SHP77 (cell line): ENCODE data around the gene UBR7.

ENCODE experiments used
- DNase-seq, 2 experiments: peaks; one replicate each; lab custom pipeline; 2025; lab: John Stamatoyannopoulos, UW

Gene UBR7

GRCh38 chr14:93249128-93249831 is 42.2 kb downstream of the UBR7 start:
- no peak for DNase-seq

- no peak for DNase-seq
These were observed 55.4 kb downstream of the UBR7 start for GRCh38 chr14:93262446-93262845.

GRCh38 chr14:93263416-93263815 is 56.4 kb downstream of the UBR7 start:
- DNase-seq: no peak

- no peak for DNase-seq
These were observed 59.1 kb downstream of the UBR7 start for GRCh38 chr14:93266127-93266526.

GRCh38 chr14:93267149-93267711 is 60.2 kb downstream of the UBR7 start:
- no peak for DNase-seq

- DNase-seq: no peak
These were observed 61.4 kb downstream of the UBR7 start for GRCh38 chr14:93268406-93268805.

- no peak for DNase-seq
These were observed 62.4 kb downstream of the UBR7 start for GRCh38 chr14:93269341-93270068.

- no peak for DNase-seq
These were observed 64.1 kb downstream of the UBR7 start for GRCh38 chr14:93271111-93271510.

- DNase-seq: no peak
These were observed 67.2 kb downstream of the UBR7 start for GRCh38 chr14:93274055-93274806.

GRCh38 chr14:93276031-93276716 is 69.1 kb downstream of the UBR7 start:
- DNase-seq: no peak
